Liver (tissue), 9 donors: Measurements from ENCODE around the gene IRAK1. TPM values are rescaled to one million over a fixed set of nuclear protein-coding genes. Genes with fewer than 3 reads are reported as not detected.

Source experiments
- DNase-seq: peaks from one replicate; pipeline ENCODE4 v3.0.0-alpha.2; 2017; ENCODE audit warnings: low spot score
- H3K27ac ChIP-seq, 2 donors: one replicate each; pipeline ENCODE4 v1.7.0; 2013; ENCODE audit warnings: inconsistent platforms in 2 of 2, low read length in 2 of 2, control low read depth in 1 of 2, low read depth in 1 of 2, mild to moderate bottlenecking in 1 of 2
- H3K27me3 ChIP-seq, 4 donors: one replicate each; pipeline versions ENCODE4 v1.6.1 to v1.7.0; 2013; ENCODE audit warnings: low read length in 3 of 4, inconsistent platforms in 1 of 4, mild to moderate bottlenecking in 1 of 4, moderate library complexity in 1 of 4; ENCODE audit not compliant: control insufficient read depth in 4 of 4, insufficient read depth in 4 of 4
- H3K36me3 ChIP-seq, 4 donors: one replicate each; pipeline versions ENCODE4 v1.6.1 to v1.7.0; 2013; ENCODE audit warnings: low read length in 3 of 4, mild to moderate bottlenecking in 3 of 4, low read depth in 1 of 4, moderate library complexity in 1 of 4; ENCODE audit not compliant: control insufficient read depth in 4 of 4, insufficient read depth in 3 of 4
- H3K4me1 ChIP-seq, 4 donors: one replicate each; pipeline versions ENCODE4 v1.6.1 to v1.7.0; 2013; ENCODE audit warnings: low read length in 3 of 4, mild to moderate bottlenecking in 3 of 4, moderate library complexity in 1 of 4; ENCODE audit not compliant: control insufficient read depth in 4 of 4, insufficient read depth in 4 of 4
- H3K4me3 ChIP-seq, 3 donors: one replicate each; pipeline versions ENCODE4 v1.6.1 to v1.7.0; 2013; ENCODE audit warnings: low read length in 3 of 3, control low read depth in 1 of 3, low read depth in 1 of 3, mild to moderate bottlenecking in 1 of 3
- H3K9ac ChIP-seq, 2 donors: one replicate each; pipeline ENCODE4 v1.7.0; 2013; ENCODE audit warnings: low read length in 2 of 2, mild to moderate bottlenecking in 2 of 2, moderate library complexity in 2 of 2, control low read depth in 1 of 2, low read depth in 1 of 2
- H3K9me3 ChIP-seq, 4 donors: one replicate each; pipeline versions ENCODE4 v1.6.1 to v1.7.0; 2013; ENCODE audit warnings: low read length in 3 of 4; ENCODE audit not compliant: control insufficient read depth in 4 of 4
- CTCF ChIP-seq: fragments of 150-350 bp; IDR thresholded peaks from 2 replicates; pipeline ENCODE4 v1.5.1; 2017; ENCODE audit warnings: improper control_type of control experiment, low read depth, low read length; ENCODE audit not compliant: missing input control
- EGR1 ChIP-seq, 2 donors: IDR thresholded peaks; 2 replicates each; pipeline ENCODE4 v1.6.1; 2016 to 2018; ENCODE audit warnings: antibody characterized with exemption in 2 of 2, low read depth in 2 of 2
- FOXA1 ChIP-seq: IDR thresholded peaks from 2 replicates; pipeline ENCODE4 v1.6.1; 2016; ENCODE audit warnings: antibody characterized with exemption
- HNF4A ChIP-seq, 2 donors: conservative IDR thresholded peaks; 2 replicates each; pipeline ENCODE4 v1.6.1; 2016; ENCODE audit warnings: antibody characterized with exemption in 2 of 2, mild to moderate bottlenecking in 2 of 2
- HNF4G ChIP-seq: IDR thresholded peaks from 2 replicates; pipeline ENCODE4 v1.6.1; 2016; ENCODE audit warnings: antibody characterized with exemption
- JUND ChIP-seq, 2 donors: IDR thresholded peaks; 2 replicates each; pipeline ENCODE4 v1.6.1; 2016; ENCODE audit warnings: antibody characterized with exemption in 2 of 2
- MAX ChIP-seq: IDR thresholded peaks from 2 replicates; pipeline ENCODE4 v1.6.1; 2016; ENCODE audit warnings: antibody characterized with exemption
- NR2F2 ChIP-seq: IDR thresholded peaks from 2 replicates; pipeline ENCODE4 v1.6.1; 2016; ENCODE audit warnings: antibody characterized with exemption
- RAD21 ChIP-seq, 2 donors: IDR thresholded peaks; 2 replicates each; pipeline ENCODE4 v1.6.1; 2016; ENCODE audit warnings: antibody characterized with exemption in 2 of 2, mild to moderate bottlenecking in 2 of 2
- RXRA ChIP-seq, 2 donors: IDR thresholded peaks; 2 replicates each; pipeline ENCODE4 v1.6.1; 2017 to 2018; ENCODE audit warnings: antibody characterized with exemption in 2 of 2, mild to moderate bottlenecking in 1 of 2
- SP1 ChIP-seq: IDR thresholded peaks from 2 replicates; pipeline ENCODE4 v1.6.1; 2018; ENCODE audit warnings: antibody characterized with exemption, mild to moderate bottlenecking
- TAF1 ChIP-seq: conservative IDR thresholded peaks from 2 replicates; pipeline ENCODE4 v1.6.1; 2016; ENCODE audit warnings: antibody characterized with exemption, mild to moderate bottlenecking
- YY1 ChIP-seq: IDR thresholded peaks from 2 replicates; pipeline ENCODE4 v1.6.1; 2016; ENCODE audit warnings: antibody characterized with exemption, mild to moderate bottlenecking
- whole genome bisulfite sequencing: extraction: QIAGEN DNeasy Blood & Tissue Kit; methylation state at CpG from one replicate; pipeline ENCODE4 v1.1.7; 2013; 5-methylcytosine and 5-hydroxymethylcytosine counted together
- polyA plus RNA-seq, 2 donors: library from polyadenylated mRNA; stranded (reverse) in 1 of 2; unstranded in 1 of 2; fragments of 200-250 nt in 1 of 2; fragments of >200 nt in 1 of 2; fragmentation: Nextera tagmentation in 1 of 2; extraction: Ambion mirVana in 1 of 2; gene quantifications; one replicate each; pipeline versions ENCODE4 v1.2.1 to v1.2.3, GENCODE V29; 2013 to 2015
- total RNA-seq, 2 donors: library from RNA; depleted of rRNA; stranded (reverse); fragments of >200 nt; gene quantifications; one replicate each; pipeline ENCODE4 v1.2.3, GENCODE V29; 2014
- TF ChIP-seq, protein P1 (sequence below): IDR thresholded peaks from 2 replicates; pipeline ENCODE4 v1.6.1; 2016; ENCODE audit warnings: antibody characterized with exemption
- TF ChIP-seq, protein P2 (sequence below): IDR thresholded peaks from 2 replicates; pipeline ENCODE4 v1.6.1; 2016; ENCODE audit warnings: antibody characterized with exemption
- TF ChIP-seq, protein P3 (sequence below): IDR thresholded peaks from 2 replicates; pipeline ENCODE4 v1.6.1; 2016; ENCODE audit warnings: antibody characterized with exemption, mild to moderate bottlenecking
- donor health status: healthy.
- donor health status: healthy.
- donor health status: healthy.
- donor health status: healthy.
- donor health status: healthy.

IRAK1 gene
- total and polyA plus RNA-seq, 4 donors, result 17.6 to 55.8 (median 27.4) TPM

DNA sequence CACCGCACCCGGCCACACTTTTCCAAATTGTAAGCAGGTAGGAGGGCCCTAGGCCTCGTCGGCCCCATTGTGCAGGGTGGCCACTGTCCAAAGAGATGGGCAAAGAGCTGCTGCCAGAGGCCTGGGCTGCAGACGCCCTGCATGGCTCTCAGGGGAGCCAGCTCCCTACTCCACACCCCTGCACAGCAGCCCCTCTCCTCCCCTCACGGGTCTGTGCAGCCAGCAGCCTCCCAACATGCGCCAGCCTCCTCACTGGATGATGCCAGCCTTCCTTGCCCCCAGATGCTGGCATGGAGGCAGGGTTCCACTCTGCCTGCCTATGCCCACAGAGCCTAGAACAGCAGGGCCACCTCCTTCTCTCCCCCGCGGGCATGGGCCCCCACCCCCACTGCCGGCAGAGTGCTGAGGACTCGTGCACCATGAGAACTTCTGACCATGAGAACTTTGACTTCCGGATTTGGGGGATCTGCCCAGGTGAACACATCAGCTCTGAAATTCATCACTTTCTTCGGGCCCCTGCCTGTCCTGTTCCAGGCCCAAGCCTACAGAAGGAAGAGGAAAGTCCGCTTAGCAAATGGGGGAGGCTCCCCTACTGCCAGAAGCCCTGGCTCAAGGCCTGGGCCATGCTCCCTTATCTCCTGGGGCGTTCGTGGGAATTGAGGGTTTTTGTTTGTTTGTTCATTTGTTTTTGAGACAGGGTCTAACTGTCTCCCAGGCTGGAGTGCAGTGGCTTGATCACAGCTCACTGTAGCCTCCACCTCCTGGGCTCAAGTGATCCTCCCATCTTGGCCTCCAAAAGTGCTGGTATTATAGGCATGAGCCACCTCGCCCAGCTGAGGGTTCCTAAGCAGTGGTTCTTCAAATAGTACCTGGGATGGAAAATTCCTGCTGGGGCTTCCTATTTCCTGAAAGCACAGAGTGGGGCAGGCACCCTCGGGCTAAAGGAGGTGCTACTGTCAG, 8.0 kb downstream of the IRAK1 start:
- Histone ChIP-seq H3K4me1 (peaks cover 0 to 5% (median 1%) of the 10 kb centered on the region in 4 donors), H3K27me3 (no peaks in the 10 kb centered on the region), H3K9ac (no peak overlapping the region), H3K9me3 (no peaks in the 10 kb centered on the region), H3K4me3 (no peak overlapping the region), H3K36me3 (peaks cover 0 to 8% (median 2%) of the 10 kb centered on the region in 4 donors), H3K27ac (no peak overlapping the region)
- no peak for DNase-seq
- TF ChIP-seq JUND (IDR thresholded peaks at IDR 0.05), result no peak
- no peak for TF ChIP-seq RAD21 (IDR thresholded peaks at IDR 0.05)
- TF ChIP-seq TAF1, result no peak
- no peak for TF ChIP-seq HNF4A (conservative IDR thresholded peaks at IDR 0.05)
- no peak for TF ChIP-seq MAX
- TF ChIP-seq FOXA1, result no peak
- TF ChIP-seq, protein P1, sequence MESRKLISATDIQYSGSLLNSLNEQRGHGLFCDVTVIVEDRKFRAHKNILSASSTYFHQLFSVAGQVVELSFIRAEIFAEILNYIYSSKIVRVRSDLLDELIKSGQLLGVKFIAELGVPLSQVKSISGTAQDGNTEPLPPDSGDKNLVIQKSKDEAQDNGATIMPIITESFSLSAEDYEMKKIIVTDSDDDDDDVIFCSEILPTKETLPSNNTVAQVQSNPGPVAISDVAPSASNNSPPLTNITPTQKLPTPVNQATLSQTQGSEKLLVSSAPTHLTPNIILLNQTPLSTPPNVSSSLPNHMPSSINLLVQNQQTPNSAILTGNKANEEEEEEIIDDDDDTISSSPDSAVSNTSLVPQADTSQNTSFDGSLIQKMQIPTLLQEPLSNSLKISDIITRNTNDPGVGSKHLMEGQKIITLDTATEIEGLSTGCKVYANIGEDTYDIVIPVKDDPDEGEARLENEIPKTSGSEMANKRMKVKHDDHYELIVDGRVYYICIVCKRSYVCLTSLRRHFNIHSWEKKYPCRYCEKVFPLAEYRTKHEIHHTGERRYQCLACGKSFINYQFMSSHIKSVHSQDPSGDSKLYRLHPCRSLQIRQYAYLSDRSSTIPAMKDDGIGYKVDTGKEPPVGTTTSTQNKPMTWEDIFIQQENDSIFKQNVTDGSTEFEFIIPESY, result no peak
- TF ChIP-seq HNF4G, result no peak
- TF ChIP-seq, protein P2, sequence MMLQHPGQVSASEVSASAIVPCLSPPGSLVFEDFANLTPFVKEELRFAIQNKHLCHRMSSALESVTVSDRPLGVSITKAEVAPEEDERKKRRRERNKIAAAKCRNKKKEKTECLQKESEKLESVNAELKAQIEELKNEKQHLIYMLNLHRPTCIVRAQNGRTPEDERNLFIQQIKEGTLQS, result no peak
- no peak for TF ChIP-seq CTCF
- no peak for TF ChIP-seq NR2F2
- no peak for TF ChIP-seq RXRA (IDR thresholded peaks at IDR 0.05)
- no peak for TF ChIP-seq SP1
- TF ChIP-seq EGR1 (IDR thresholded peaks at IDR 0.05; ENCODE audit: low read depth in 2 of 2), result no peak
- no peak for TF ChIP-seq YY1
- TF ChIP-seq, protein P3, sequence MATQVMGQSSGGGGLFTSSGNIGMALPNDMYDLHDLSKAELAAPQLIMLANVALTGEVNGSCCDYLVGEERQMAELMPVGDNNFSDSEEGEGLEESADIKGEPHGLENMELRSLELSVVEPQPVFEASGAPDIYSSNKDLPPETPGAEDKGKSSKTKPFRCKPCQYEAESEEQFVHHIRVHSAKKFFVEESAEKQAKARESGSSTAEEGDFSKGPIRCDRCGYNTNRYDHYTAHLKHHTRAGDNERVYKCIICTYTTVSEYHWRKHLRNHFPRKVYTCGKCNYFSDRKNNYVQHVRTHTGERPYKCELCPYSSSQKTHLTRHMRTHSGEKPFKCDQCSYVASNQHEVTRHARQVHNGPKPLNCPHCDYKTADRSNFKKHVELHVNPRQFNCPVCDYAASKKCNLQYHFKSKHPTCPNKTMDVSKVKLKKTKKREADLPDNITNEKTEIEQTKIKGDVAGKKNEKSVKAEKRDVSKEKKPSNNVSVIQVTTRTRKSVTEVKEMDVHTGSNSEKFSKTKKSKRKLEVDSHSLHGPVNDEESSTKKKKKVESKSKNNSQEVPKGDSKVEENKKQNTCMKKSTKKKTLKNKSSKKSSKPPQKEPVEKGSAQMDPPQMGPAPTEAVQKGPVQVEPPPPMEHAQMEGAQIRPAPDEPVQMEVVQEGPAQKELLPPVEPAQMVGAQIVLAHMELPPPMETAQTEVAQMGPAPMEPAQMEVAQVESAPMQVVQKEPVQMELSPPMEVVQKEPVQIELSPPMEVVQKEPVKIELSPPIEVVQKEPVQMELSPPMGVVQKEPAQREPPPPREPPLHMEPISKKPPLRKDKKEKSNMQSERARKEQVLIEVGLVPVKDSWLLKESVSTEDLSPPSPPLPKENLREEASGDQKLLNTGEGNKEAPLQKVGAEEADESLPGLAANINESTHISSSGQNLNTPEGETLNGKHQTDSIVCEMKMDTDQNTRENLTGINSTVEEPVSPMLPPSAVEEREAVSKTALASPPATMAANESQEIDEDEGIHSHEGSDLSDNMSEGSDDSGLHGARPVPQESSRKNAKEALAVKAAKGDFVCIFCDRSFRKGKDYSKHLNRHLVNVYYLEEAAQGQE, result no peak
- WGBS, result 91% methylated on average over 18 of the region's 18 CpGs
